ENCODE measurements around the gene LDLRAP1. TPM values are rescaled to one million over a fixed set of nuclear protein-coding genes. Genes with fewer than 3 reads are reported as not detected.

The LDLRAP1 gene
- total and polyA plus RNA-seq, 9 of the 15 experiments (the other 6 are each of a cell fraction or from before 2014, with no cell fraction given), result 0.56 to 29.6 (median 16.2) TPM

GRCh38 chr1:25569597-25570396, 26.4 kb downstream of the LDLRAP1 start:
- POLR2A ChIA-PET, result interaction anchor here (0.6 to 6.6 kb wide), 3 partner anchors 10 to 201 kb away, joined by 3 to 39 read pairs (median 10); no protein-coding TSS in a partner anchor
- Histone ChIP-seq H3K79me2 (ENCODE audit: control insufficient read depth, insufficient read depth, low read length) (no peaks in the 10 kb centered on the region), H3K9me3 (replicated peaks; ENCODE audit: control insufficient read depth, insufficient read depth, low read depth, low read length) (no peaks in the 10 kb centered on the region), H4K20me1 (replicated peaks; ENCODE audit: control insufficient read depth, insufficient read depth, low read length) (no peaks in the 10 kb centered on the region), H2AFZ (ENCODE audit: low read depth, low read length) (no peak overlapping the region), H3K9me1 (ENCODE audit: control insufficient read depth, insufficient read depth, low read length) (peaks cover 11% of the 10 kb centered on the region), H3K27me3 (ENCODE audit: control insufficient read depth in 2 of 2, insufficient read depth in 2 of 2, low read length in 2 of 2) (peaks cover 0 to 25% of the 10 kb centered on the region in 2 experiments; a peak in 2 of 5 replicates), H3K27ac (ENCODE audit: extremely low read depth, low read depth, low read length) (no peak overlapping the region; the same call in 2 of the 3 replicates), H3K4me3 (no peak overlapping the region), H3K4me1 (replicated peaks in 1 of 2; ENCODE audit: control insufficient read depth in 2 of 2, insufficient read depth in 2 of 2, low read length in 2 of 2) (peaks cover 24 to 47% of the 10 kb centered on the region in 2 experiments), H3K4me2 (ENCODE audit: insufficient read depth, low read length) (peak overlapping the region; percentile 2; the same call in 1 of the 2 replicates), H3K9ac (ENCODE audit: insufficient read depth in 1 of 2, low read depth in 2 of 2, low read length in 2 of 2) (peak overlapping the region in 1 of 2 experiments; percentile 47; a peak in 2 of 4 replicates), H3K36me3 (ENCODE audit: control insufficient read depth, insufficient read depth, low read length) (peaks cover 4% of the 10 kb centered on the region; the same call in 1 of the 3 replicates)
- CTCF ChIA-PET (ENCODE audit: low intra/inter-chr PET ratio), result interaction anchor here (0.6 kb wide), 1 partner anchor 139 kb away, joined by 3 read pairs; no protein-coding TSS in a partner anchor
- ATAC-seq (peak; percentile 8; the same call in 2 of the 3 replicates), FAIRE-seq (peak; percentile 79), DNase-seq (ENCODE audit: extremely low read depth in 1 of 4, low spot score in 3 of 4) (peak in 3 of 4 experiments; percentile 46 to 55 (median 51))
- 25% methylated on average over 18 of the region's 18 CpGs for WGBS (ENCODE audit: insufficient coverage, low coverage, missing lambda C conversion rate)
- in situ Hi-C loops (cut with MboI), result loop anchor here (10.0 kb wide), 1 partner anchor 1725 kb away; no protein-coding TSS in a partner anchor
- BruUV-seq (replicated peaks), result no TSS peak
- intact Hi-C loops (cut with micrococcal nuclease), result no loop called here
- TF ChIP-seq ZSCAN32 (CRISPR knock-in tag; IDR thresholded peaks at IDR 0.05), result no peak
- no peak for TF ChIP-seq ZNF707 (CRISPR knock-in tag; conservative IDR thresholded peaks at IDR 0.05)
- TF ChIP-seq ZBTB26 (CRISPR knock-in tag; IDR thresholded peaks at IDR 0.05), result no peak
- no peak for TF ChIP-seq POLR2AphosphoS5 (IDR thresholded peaks at IDR 0.05; ENCODE audit: control insufficient read depth, insufficient read depth, low read depth, low read length)
- no peak for TF ChIP-seq CBX8 (IDR thresholded peaks at IDR 0.05; ENCODE audit: borderline replicate concordance, extremely low read depth, low read depth, low read length, poor library complexity, severe bottlenecking)
- TF ChIP-seq, protein P1, sequence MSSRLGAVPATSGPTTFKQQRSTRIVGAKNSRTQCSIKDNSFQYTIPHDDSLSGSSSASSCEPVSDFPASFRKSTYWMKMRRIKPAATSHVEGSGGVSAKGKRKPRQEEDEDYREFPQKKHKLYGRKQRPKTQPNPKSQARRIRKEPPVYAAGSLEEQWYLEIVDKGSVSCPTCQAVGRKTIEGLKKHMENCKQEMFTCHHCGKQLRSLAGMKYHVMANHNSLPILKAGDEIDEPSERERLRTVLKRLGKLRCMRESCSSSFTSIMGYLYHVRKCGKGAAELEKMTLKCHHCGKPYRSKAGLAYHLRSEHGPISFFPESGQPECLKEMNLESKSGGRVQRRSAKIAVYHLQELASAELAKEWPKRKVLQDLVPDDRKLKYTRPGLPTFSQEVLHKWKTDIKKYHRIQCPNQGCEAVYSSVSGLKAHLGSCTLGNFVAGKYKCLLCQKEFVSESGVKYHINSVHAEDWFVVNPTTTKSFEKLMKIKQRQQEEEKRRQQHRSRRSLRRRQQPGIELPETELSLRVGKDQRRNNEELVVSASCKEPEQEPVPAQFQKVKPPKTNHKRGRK (tag; IDR thresholded peaks at IDR 0.05), result no peak
- no peak for TF ChIP-seq THAP7 (CRISPR knock-in tag; IDR thresholded peaks at IDR 0.05)
- 0 out of 2 replicates have a peak, but pooled peaks have one; percentile 5 for TF ChIP-seq NFIC (IDR thresholded peaks at IDR 0.05)
- TF ChIP-seq TGIF2 (CRISPR knock-in tag; IDR thresholded peaks at IDR 0.05), result no peak
- TF ChIP-seq TAL1 (IDR thresholded peaks at IDR 0.05), result no peak
- TF ChIP-seq ZNF655 (CRISPR knock-in tag; IDR thresholded peaks at IDR 0.05), result no peak
- no peak for TF ChIP-seq CC2D1A (IDR thresholded peaks at IDR 0.05)
- TF ChIP-seq ETV1 (tag; conservative IDR thresholded peaks at IDR 0.05; ENCODE audit: low read depth), result peak; percentile 57
- 0 out of 2 replicates have a peak, but pooled peaks have one; percentile 14 for TF ChIP-seq NFE2 (IDR thresholded peaks at IDR 0.05; ENCODE audit: low read depth)
- TF ChIP-seq HIVEP1 (CRISPR knock-in tag; IDR thresholded peaks at IDR 0.05), result no peak

All from K562 (cell line).